T-helper 9 cell (primary cell): Measurements from ENCODE around the gene GOLIM4.
"Not testable (repeated sequence)": the region's sequence is repeated elsewhere in the genome, so short reads cannot be mapped to it uniquely, and the experiment has no call there.

Source experiments
- DNase-seq: peaks from one replicate; pipeline ENCODE4 v3.0.0-alpha.2; 2020

Gene GOLIM4

DNA sequence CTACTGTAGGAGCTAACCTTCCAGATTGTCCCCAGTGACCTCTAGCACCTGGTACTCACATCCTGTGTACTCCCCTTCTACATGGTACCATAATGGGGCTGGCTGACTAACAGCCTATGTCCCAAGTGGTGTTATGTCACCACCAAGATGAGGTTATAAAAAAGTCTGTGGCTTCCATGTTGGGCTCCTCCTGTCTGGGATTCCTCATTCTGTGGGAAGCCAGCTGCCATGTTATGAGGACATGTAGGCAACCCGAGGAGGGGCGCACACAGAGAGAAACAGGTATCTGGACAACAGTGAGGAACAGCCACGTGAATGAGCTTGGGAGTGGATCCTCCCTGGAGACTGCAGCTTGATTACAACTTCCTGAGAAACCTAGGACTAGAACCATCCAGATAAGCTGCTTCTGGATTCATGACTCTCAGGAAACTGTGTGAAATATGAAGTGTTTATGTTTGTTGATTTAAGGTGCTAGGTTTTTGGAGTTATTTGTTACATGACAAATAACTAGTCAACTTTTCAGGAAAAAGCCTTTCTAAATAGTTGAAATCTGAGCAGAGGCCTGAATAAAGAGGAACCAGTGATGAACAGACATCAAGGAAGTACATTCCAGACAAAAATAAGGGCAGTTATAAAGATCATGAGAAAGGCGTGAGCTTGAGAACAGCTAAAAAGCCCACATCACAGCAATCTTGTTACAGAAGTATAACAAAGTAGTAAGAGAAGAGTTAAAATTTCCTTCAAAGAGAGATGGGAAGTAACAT is 21.7 kb downstream of the GOLIM4 start:
- DNase-seq: no peak

DNA sequence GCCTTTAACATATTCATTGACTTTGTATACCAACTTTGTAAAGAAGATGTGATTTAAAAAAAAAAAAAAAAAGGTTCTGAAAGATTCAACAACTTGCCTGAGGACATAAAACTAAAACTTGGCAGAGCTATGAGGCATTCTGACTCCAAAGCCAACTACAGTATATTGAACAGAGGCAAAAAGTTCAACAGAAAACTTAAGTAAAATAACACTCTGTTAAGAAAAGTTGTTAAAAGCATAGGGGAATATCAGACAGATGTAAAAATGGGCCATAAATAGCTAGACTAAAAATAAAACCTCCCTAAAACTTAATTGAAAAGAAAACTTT is 23.4 kb downstream of the GOLIM4 start:
- DNase-seq: no peak

DNA sequence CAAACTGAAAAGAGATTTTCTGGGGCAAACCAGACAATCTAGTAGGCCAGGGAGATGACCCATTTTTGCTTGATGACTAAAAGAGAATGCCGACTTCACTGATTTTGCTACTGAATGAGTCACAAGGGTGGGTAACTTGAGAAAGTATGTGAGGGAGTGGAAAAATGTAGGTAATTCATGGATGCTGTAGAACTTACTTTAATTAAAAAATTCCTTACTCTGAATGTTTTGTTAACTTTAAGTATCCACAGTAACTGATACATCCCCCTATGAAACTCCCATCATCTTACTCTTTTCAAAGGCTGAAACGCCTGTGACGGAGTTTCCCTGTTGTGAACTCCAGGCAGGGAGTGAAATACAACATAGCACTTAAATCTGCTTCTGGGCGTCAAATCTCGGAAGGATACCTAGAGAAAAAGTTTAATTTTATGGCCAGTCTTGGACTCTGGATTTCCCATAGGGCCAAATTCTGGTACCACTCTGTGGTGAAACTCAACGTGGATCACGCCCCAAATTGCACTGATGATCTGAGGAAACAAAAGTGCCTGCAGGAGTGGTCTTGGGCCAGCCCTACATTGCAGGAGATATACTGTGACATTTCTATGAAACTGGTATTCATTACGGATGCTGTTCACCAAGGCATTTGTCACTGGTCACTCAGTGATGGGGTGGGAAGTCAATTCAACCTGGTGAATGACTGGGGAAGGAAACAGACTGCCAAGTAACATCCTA is 24.0 kb downstream of the GOLIM4 start:
- no peak for DNase-seq

DNA sequence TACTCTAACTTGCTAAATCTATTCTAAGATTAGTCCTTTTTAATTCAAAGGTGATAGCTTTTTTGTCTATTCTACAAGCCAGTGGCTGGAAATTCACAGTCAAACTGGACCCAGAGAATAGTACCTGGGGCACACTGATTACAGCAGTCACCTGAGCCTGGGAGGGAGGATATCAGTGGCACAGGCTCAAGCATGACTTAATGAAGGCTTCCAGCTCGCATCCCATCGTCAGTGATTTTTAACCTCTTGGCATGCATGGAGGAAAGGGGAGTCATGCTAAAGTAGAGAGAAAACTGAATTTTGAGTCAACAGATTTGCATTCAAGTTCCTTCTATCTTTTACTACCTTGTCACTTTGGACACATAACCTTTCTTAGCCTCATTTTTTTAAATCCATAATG is 24.8 kb downstream of the GOLIM4 start:
- DNase-seq: no peak

DNA sequence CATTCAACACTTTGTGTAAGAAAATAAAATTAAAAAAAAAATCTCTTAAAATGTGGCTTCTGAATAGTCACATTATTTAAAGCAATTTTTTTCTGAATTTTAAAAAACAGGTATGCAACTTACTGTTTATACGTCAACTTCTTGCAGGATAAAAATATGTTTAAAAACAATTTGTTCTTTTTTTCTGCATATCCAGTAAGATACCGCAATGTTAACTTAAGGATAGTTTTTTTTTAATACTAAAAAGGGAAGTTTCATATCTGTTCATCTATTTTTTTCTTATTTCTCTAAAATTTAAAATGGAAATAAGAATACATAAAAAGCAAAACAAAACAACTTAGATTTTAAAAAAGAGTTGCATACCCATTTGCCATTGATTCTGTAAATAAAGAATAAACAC is 27.4 kb downstream of the GOLIM4 start:
- no peak for DNase-seq

DNA sequence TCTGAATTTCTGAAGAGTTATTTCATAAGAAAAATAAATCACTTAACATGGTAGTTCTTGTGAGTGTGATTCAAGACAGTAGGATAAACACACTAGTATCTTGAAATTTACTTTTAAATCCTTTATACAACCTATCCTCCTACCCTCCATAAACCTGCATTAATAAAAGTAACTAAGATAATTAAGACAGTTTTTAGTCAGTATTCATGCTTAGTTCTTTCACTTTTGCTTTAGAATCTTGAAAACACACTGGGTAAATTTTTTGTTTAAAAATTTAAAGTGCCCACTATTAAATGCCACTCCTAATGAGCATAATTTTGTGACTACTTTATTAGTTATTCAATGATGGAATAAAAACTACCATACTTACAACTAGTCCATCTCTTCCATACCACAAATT is 28.8 kb downstream of the GOLIM4 start:
- DNase-seq: no peak

DNA sequence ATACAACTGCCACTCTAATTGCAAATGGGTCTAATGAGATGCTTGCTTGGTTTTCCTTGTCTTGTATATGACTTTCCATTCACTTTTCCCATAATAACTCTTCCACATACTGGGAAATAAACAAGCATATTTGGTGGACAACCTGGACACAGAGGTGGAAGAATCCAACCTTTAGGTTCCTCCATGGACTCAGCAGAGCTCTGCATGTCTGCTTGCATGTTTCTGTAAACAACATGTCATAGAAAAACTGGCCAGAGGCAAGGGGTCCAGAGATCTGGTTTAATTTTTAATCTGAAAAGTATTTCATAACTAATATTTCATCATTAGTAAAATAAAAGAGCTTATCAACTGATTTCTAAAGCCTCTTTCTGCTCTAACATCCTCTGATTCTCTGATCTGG is 30.2 kb downstream of the GOLIM4 start:
- no peak for DNase-seq

DNA sequence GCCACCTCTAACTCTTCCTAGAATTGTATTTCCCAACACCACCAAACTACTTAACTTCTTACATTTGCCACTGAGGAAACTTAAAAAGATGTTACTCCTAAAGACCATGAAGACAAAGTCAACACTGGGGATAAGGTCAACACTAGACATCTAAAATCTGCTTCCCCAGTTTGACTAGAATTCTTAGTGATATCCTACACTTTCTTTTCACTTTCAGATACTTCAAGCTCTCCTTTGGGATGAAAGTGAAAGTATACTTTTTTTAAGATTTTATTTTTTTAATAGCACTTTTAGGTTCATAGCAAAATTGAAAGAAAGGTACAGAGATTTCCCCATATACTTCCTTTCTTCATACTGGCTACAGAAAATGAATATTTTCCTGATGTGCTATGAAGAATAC is 32.6 kb downstream of the GOLIM4 start:
- no peak for DNase-seq

DNA sequence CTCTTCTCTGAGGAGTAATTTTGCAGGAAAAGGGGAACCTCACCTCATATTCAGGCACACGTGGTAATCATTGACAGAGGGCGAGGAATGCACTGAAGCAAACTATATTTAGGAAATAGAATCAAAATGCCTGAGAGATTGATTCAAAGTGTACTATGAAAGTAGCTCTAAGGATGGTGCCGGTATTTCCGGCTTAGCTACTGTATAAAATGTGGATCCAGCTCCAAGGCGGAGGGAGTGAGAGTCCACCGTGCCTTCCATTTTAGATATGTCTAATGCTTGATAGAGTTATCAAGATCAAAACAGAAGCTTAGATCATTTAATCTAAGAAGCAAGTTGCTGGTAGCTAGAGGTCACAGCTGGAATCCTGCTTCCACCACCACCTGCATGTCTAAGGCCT is 33.0 kb downstream of the GOLIM4 start:
- no peak for DNase-seq

DNA sequence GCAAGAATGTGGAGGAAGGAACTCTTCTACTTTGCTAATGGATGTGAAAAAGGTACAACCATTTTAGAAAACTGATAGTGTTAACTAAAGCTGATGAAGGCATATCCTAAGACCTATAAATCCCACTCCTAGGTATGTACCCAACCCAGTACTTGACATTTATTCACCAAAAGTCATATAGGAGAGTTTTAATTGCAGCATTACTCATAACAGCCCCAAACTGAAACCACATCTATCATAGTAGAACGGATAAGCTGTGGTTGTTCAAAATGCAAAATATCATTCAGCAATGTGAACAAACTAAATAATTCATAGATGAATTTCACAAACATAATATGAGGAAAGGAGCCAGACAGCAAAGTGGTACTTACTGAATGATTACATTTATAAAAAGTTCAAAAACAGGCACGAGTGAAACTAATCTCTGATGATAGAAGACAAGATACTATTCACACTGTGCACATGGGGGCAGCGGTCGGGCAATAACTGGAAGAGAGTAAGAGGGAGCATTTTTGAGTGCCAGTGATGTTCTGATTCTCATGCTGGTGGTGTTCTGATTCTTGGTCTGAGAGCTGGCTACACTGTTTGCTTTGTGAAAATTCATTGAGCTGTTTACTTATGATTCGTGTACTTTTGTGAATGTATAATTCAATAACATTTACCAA is 34.3 kb downstream of the GOLIM4 start:
- no peak for DNase-seq

DNA sequence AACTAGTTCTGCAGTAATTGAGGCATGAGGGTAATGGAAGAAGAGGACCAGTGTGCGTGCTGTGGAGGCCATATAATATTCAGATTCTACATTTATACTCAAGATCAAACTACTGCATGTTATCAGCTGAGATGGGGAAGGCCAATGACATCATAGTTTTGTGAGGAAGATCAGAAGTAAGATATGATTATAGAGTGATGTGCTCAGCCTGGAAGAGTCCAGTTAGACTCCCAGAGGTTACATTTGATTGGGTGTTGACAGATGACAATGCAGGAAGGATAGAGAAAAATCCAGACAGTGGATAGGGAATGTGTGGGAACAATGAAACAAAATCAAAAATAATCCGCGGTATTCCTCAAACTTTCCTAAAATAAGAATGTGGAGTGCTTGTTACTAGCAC is 35.4 kb downstream of the GOLIM4 start:
- DNase-seq: no peak

DNA sequence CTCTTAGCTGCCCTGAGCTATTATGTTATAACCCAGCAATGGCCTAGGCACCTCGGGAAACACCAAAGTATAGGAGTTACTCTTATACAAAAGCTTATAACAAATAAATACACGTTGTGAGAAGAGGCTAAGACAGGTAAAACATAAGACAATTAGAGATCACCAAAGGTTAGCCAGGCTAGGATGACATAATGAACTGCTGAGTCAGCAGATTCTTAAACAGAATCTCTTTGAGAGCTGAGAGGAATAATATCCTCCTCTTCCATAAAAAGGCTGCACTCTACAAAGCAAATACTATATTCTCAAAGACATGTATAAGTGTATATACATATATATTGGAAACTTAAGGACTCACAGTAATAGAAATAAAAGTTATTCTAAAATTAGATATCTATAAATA is 37.2 kb downstream of the GOLIM4 start:
- DNase-seq: no peak

DNA sequence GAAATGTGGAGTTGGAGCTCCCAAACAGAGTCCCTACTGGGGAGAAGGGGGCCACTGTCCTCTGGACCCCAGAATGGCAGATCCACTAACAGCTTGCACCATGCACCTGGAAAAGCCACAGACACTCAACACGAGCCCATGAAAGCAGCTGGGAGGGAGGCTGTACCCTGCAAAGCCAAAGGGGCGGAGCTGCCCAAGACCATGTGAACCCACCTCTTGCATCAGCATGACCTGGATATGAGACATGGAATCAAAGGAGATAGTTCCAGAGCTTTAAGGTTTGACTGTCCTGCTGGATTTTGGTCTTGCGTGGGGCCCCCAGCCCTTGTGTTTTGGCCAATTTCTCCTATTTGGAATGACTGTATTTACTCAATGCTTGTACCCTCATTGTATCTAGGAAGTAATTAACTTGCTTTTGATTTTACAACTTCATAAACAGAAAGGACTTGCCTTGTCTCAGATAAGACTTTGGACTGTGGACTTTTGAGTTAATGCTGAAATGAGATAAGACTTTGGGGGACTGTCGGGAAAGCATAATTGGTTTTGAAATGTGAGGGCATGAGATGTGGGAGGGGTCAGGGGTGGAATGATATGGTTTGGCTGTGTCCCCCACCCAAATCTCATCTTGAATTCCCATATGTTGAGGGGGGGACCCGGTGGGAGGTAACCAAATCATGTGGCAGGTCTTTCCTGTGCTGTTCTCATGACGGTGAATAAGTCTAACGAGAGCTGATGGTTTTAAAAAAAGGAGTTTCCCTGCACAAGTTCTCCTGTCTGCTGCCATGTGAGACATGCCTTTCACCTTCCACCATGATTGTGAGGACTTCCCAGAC is 39.1 kb downstream of the GOLIM4 start:
- DNase-seq: not testable (repeated sequence)

DNA sequence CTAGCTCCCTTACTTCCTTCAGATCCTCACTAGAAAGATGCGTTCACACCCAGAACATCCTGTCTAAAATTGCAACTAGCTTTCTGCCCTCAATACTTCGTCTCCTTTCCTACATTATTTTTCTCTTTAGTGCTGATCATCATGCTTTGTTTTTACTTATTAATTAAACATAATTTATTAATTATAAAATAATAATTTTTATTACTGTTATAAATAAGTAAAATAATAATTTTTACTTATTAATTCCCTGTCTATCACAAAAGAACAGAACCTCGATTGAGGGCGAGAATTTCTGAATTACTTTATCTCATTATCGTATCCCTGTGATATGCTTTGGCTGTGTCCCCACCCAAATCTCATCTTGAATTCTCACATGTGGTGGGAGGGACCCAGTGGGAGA is 41.3 kb downstream of the GOLIM4 start:
- no peak for DNase-seq

DNA sequence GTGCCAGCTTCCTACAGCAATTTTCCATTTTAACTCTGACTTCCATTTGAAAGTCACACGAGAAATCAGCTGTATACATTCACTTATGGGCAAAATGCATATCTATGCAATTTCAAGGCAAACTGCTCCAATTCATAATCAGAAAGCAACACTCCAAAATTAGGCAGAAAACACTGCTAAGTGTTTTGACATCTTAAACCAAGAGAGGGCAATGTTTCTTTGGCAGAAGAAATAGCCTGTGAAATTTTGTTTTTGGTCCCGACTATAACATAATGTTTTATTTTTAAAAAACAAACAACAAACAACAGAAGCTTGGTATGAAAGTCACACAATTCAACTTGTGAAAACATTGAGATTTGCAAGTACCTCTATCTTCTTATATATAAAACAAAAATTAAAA is 42.6 kb downstream of the GOLIM4 start:
- no peak for DNase-seq

DNA sequence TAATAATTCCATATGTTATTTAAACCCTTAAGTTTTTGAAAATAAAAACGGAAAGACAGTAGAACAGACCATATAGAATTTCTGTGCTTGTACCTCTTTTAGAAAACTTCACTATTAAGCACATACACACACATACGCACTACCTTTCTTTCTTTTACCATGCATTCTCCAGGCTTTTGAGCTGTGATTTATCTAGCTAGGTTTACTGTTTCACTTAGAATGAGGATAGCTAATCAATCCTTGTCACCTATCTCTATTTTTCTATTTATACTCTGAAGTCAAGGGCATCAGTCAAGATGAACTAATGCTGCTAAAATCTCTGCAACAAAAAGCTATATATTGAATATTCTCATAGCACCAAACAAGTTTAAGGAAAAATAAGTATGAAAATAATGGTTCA is 43.2 kb downstream of the GOLIM4 start:
- no peak for DNase-seq

DNA sequence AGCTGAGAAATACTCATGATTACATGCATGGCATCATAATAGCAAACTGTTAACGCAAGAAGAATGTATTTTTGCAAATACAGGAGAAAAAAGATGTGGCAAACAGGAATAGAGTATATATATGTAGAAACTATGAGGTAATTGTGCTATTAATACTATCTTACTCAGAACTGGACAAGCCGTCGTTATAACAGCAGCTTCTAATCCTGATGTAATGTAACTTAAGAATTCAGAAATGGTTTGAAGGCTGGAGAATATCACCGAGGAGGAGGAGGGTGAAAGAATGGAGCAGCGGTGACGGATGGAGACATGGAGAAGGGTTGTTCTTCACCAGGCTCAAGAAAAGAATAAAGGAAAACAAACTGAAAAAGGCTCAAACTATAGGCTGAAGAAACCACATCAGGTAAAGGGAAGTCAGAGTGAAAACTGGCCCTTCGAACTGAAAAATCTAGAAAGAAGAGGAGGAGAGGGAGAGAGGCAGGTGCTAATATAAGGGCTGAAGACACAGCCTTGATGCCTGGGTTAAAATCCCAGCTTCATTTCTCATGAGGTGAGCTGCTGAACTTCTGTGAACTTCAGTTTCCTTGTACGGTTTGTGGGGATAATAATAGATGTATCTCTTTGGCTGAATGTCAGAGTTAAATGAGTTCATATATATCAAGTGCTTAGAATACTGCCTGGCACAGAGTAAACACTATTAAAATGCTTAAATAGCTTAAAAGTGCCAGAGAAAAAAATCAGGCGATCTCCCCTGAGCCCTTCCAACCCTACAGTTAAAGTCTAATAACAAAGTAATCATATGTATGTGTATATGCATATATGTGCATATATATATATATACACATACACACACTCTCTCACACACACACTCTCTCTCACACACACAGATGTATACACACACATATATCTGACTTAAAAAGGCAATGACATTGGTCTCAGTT is 43.9 kb downstream of the GOLIM4 start:
- DNase-seq: no peak

DNA sequence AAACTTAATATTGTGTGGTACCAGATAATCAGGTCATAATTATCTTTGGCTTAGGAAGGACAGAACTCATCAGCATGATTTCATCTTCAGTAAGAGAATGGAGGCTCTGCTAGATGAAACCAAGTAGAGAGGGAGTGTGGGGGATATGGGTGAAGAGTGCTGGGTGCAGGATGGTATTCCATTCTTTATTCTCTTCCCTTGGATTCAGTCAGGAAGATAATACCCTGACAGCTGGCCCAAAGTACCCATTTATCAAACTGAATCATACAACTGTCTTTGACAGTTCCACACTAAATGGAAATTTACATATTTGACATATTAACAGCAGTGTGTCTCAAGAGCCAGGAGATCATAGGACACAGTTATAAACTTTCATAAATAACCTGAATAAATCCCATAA is 44.7 kb downstream of the GOLIM4 start:
- DNase-seq: no peak

DNA sequence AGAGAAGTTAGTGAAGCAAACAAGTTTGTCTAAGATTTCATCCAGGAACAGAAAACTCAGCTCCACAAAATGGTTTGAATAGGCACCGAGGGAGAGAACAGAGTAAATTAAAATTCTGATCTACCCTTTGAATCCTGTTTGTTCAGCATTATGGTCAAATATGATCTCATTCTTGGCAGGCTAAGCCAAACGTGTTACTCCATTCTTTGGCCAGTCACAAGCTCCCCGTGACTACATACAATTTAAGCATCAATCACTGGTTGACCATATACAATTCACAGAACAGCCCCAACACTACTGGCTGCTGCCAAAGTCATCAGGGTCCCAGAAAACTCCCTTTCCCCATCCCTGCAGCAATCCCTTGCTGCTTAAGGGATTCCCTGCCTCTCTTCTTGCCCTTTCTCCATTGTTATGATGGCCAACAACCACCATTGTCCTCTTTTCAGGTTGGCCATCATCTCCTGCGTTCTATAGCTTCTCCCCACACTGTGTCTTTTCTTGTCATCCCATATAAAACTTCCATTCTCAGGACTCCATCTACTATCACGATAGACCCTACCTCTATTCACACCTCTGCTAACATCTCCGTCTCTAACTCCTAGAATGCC is 46.3 kb downstream of the GOLIM4 start:
- no peak for DNase-seq

DNA sequence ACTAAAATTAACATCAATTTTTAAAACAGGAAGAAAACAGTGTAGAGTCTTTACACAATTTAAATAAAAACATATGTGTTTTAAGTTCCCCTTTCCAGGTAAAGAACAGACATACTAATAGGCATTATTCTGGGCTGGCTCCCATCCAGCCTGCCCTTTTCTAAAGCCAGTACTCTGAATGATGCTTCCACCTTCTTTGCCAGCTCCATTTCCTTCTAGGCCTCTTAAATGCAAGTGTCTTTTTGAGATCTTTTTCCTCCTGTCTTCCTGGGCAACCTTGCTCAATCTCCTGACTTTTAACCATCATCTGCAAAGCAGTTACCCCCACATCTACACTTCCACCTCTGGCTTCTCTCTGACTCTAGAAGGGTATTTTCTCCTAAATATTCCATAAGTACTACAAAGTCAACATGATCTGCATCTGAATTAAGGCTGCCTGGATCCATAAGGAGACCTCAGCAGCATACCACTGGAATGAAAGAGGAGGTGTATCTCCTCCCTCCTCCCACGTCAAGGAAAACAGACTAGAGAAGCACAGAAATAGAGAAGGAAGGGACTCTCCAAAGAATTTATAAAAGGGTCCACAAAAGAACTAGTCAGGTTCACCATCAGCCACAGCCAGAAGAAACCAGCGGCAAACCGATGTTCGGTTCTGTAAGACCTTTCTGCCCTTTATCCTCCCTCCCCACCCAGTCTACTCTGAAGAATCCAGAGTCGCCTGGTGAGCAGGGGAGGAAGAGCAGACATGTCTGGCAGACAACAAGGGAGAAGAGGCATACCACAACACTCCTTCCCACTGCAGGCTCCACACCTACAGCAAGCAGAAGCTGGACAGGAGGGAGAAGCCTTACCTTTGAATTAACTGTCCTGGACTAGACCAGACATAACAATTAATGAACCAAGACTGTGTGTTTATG is 47.1 kb downstream of the GOLIM4 start:
- DNase-seq: no peak

DNA sequence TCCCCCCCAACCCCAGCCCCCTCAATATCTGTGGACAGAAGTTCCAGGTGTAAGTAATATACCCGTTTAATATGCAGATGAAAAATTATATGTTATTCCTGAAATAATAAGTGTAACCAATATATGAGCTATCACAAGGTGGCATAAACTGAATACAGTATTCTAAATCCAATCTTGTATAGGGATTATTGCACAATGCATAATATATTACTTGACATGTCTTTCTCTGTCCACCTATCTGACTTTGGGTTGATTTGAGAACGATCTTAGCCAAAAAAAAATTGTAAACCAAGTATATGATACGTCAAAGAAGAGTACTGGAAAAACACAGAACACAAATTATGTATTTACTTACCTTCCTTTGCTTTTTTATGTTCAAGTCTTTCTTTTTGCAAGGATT is 47.8 kb downstream of the GOLIM4 start:
- DNase-seq: no peak
